ENCODE data around the gene AVEN.
"Not testable (repeated sequence)": the region's sequence is repeated elsewhere in the genome, so short reads cannot be mapped to it uniquely, and the experiment has no call there.

AVEN gene

DNA sequence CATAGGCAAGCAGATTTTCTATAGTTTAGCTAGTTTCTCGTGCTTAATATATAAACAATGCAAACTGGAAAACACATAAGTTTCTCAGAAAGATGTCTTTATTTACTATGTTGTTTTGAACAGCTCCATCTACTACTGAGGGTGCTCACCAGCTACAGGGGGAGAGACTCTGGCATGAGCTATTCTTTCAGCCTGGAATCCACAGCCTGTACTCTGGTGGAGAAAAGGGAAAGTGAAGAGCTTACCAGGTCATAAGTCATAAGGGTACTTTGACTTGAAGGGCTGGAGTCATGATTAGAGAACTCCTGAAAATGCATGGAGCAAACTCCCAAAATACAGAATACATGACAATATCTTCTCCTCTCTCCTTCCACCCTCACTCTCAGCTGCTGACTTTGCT is 4.4 kb upstream of the AVEN start:
- DNase-seq (ENCODE audit: low read depth in 2 of 2), result no peak

DNA sequence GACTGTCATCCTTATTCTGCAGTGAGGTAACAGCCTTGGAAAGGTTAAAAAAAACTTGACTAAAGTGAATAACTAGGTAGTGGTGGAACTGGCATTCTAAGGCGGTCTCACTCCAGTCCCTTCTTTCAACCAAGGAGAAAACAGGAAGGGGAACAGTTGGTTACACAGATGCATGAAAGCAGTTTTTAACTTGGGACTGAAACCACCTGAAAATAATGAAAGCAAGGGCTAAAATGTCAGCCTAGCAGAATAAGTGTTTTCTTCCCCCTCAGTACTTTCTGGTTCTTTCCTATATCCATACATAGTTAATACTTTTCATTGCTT is 748 bp upstream of the AVEN start:
- DNase-seq (ENCODE audit: low read depth in 2 of 2), result no peak

DNA sequence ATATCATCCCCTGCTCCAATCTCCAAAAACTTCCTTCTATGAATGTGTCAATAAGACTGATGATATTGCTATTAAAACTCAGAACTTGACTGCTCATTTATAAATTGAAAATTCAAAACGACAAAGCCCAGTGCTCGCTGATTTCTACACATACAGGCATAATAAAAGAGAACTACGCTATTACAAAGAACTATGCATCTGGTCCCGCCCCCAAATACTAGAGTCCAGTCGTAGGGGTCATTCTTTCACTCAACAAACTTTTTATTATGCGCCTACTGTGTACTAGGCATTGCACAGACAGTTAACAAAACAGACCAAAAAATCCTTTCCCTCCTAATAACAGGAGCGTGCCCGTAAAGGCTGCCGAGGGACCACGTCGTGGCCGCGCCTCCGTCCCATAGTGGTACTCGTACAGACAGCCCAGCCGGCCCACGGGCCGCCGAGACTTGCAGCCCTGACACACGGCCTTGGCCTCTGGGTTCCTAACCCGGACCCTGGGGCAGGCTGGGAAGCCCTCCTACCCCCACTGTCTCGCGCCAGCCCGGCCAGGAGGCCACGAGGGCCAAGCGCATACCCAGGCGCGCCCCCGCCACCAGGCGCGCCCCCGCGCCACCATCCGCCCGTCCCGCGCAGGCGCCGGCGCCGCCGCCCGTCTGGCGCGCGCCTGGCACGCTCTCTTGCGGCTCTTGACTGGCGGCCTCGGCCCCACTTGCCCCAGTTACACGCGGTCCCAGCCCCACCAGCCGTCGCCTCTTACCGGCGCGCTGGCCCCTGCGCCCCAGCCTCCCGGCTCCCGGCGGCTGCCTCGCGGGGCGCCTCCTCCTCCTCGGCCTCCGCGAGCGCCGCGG is 757 bp downstream of the AVEN start:
- DNase-seq (ENCODE audit: low read depth in 2 of 2), result peak; percentile 26 to 50

DNA sequence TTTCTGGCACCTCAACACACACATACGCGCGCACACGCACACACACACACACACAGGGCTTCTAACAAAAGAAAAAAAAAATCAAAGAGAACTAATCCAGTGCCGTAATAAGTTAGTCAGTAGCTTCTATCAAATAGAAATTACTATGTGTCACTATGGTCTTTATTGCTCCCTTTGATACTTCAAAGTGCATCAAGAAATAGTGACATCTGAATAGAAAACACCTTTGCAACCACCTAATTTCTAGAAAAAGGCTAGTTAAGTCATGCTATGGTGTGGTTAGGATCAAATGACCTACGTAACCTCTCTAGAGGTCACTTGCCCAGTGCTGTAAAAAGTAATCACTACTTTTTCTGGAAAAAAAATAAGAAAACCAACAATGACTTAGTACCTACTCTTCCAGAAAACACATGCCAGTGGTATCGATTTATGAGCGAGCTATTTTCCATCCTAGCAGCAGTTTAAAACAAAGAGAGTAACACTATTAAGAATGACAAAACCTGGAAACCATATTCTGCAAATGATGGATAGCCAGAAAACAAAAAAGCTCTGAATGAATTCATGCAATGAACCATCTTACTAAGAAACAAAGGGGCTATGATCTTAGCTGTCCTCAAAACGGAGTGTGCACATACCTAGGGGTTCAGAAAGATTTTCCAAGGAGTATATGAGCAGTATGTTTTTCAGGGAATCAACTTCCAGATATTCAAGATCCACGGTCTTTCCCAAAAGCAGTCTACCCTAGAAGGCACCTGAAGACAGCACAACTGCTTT is 6.8 kb downstream of the AVEN start:
- no peak for DNase-seq (ENCODE audit: low read depth in 2 of 2)

DNA sequence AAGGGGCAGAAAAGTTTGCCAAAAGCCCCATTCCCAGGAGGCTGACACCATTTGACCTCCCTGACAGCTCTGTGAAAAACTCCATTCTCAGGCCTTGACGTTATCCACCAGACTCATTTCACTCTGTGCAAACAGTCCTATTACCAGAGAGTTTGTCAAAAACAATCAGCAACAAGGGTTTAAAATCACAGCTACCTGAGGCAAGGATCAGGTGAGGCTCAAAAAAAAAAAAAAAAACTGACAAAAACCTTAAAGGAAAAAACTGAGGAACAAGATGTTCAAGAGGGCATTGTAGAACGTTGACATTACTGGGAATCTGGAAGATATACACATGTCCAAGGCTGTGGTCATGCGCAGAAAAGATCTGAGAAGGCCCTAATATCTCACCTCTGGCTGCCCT is 11.4 kb downstream of the AVEN start:
- DNase-seq (ENCODE audit: low read depth in 2 of 2), result no peak

DNA sequence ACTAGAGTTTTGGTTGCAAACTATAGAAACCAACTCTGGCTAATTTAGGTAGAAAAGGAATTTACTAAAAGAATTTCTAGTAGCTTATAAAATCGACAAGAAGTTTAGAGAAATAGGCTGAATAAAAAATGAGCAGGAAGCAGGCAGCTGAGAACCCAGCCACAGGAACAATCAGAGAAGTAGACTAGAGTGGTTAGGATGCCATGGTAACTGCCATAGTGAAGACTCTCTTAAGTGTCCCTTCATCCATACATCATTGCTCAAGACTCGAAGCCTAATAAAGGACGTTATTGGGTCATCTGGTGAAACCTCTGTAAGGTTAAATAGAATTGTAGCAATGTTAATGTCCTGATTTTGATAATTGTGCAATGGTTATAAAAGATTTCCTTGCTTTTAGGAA is 13.8 kb downstream of the AVEN start:
- DNase-seq (ENCODE audit: low read depth in 2 of 2), result no peak

DNA sequence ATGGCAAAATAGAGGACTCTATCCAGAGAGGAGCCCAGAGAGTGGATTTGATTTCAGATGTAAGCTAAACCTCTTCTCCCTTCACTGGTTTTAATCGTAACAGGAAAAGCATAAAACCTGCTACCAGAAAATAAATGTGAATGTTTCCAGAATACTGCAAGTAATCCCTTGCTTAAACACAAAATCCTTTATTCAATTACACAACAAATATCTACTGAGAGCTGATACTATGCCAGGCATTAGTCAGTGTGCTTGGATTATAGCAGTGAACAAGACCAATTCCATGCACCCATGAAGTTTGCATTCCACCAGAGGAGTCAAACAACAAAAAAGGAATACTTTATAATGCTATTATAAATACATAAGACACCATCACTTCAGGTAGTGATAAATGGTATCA is 15.1 kb downstream of the AVEN start:
- no peak for DNase-seq (ENCODE audit: low read depth in 2 of 2)

DNA sequence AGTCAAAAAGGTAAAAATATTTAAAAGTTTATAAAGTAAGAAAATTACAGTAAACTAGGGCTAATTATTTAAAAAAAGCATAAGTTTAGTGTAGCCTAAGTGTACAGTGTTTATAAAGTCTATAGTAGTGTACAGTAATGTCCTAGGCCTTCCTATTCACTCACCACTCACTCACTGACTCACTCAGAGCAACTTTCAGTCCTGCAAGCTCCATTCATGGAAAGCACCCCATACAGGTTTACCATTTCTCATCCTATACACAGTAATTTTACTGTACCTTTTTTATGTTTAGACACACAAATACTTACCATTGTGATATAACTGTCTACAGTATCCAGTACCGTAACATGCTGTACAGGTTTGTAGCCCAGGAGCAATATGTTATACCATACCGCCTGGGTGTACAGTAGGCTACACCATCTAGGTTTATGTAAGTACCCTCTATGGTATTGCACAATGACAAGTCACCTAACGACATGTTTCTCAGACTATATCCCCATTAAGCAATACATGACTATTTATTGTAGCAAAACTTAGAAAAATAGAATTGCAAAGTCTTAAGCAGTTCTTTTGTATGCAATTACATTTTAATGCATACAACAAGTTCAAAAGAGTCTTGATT is 19.5 kb downstream of the AVEN start:
- DNase-seq (ENCODE audit: low read depth in 2 of 2), result no peak

DNA sequence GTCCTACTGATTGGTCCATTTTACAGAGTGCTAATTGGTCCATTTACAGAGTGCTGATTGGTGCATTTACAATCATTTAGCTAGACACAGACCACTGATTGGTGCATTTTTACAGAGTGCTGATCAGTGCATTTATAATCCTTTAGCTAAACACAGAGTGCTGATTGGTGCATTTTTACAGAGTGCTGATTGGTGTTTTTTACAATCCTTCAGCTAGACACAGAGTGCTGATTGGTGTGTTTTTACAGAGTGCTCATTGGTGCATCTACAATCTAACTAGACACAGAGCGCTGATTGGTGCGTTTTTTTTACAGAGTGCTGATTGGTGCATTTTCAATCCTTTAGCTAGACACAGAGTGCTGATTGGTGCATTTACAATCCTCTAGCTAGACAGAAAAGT is 20.3 kb downstream of the AVEN start:
- DNase-seq (ENCODE audit: low read depth in 2 of 2), result not testable (repeated sequence)

DNA sequence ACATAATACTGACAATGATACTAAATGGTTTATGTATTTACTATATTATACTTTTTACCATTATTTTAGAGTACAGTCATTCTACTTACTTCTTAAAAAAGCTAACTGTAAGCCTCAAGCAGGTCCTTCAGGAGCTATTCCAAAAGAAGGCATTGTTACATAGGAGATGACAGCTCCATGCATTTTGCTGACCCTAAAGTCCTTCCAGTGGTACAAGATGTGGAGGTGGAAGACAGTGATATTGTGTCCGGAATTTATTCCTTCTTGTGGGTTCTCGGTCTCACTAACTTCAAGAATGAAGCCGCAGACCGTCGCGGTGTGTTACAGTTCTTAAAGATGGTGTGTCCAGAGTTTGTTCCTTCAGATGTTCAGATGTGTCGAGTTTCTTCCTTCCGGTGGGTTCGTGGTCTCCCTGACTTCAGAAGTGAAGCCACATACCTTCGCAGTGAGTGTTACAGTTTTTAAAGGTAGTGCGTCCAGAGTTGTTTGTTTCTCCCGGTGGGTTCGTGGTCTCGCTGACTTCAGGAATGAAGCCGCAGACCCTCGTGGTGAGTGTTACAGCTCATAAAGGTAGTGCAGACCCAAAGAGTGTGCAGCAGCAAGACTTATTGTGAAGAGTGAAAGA is 20.9 kb downstream of the AVEN start:
- no peak for DNase-seq (ENCODE audit: low read depth in 2 of 2)

DNA sequence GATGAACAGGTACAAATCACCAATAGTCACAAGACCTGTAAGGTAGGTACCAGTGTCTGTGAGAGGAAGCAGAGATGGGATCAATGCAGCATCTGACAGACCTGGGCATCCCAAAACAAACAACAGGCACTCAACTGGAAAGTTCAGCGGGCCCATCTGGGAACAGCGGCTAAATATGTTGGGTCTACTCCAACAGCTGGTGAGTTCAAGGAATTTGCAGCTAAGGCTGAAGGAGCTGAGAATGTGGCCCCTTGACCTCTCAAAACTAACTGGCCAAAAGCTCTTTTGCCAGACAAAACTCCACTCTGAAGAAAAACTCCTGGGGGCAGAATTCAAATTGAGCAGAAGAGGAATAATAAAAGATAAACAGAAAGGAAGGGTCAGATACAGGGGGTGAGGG is 24.4 kb downstream of the AVEN start:
- no peak for DNase-seq (ENCODE audit: low read depth in 2 of 2)

DNA sequence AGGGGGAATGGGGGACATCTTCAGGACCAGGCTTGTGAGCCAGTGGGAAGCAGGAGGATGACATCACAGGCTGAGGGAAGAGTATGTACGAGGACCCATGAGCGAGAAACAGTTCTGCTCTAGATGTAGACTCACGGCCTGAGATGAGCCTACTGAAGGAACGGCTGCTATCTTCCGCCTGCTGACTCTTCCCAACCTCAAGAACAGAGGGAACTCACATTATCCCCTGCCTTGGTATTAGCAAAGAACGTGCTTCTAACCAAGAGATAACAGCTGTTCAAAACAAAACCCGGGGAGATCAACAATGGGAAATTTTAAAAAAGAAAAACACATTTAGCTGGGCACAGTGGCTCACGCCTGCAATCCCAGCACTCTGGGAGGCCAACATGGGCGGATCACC is 25.3 kb downstream of the AVEN start:
- no peak for DNase-seq (ENCODE audit: low read depth in 2 of 2)

DNA sequence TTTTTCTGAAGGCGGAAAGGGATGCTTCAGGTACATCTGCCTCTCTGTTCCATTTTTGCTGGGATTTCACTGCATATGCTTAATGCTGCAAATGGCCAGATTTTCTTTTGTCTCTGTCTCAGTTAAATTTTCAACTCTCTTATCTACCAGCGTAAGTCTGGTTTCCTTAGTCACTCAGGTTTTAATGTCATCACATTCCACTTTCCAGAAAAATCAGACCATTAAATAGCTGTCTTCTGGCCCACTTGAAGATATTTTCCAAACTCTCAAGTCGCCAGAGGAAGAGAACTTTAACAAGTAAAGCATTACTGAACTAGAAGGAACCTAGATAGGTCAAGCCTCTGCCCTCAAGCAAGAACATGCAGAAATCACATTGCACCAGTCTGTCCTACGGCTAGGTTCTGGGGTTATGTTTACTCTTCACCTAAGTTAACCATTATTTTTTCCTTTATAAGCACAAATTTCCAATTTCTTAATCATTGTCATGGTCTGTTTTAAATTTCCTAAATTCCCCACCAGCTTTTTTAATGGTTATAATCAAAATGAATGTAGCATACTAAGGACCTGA is 26.5 kb downstream of the AVEN start:
- no peak for DNase-seq (ENCODE audit: low read depth in 2 of 2)

DNA sequence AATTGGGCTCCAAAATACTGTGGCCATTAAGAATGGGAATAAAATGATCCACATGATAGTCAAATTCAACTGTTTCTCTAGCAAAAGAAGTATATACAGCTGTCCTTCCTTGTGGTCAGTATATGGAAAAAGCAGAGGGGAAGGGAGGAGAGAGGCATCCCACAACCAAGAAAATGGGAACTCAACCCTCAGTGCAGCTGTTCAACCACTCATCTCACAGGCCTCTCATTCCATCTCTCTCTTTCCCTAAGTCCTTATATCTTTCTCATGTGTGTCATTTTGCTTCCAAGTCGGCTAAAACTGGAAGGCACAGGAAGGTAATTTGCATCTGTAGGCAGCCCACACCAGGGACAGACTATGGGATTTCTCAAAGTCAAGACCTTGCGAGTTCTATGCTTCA is 27.5 kb downstream of the AVEN start:
- DNase-seq (ENCODE audit: low read depth in 2 of 2), result no peak

DNA sequence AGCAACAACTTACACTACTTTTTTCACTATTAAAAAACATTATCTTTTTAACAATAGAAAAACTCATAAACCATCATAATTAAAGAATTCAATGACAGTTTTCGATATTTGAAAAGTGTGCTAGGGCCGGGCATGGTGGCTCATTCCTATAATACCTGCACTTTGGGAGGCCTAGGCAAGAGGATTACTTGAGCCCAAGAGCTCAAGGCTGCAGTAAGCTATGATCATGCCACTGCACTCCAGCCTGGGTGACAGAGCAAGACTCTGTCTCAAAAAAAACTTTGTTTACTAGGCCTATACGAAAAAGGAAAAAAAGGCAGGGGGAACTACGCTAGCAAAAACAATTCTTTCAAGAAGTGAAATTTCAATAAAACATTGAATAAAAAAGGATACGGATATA is 28.1 kb downstream of the AVEN start:
- no peak for DNase-seq (ENCODE audit: low read depth in 2 of 2)

DNA sequence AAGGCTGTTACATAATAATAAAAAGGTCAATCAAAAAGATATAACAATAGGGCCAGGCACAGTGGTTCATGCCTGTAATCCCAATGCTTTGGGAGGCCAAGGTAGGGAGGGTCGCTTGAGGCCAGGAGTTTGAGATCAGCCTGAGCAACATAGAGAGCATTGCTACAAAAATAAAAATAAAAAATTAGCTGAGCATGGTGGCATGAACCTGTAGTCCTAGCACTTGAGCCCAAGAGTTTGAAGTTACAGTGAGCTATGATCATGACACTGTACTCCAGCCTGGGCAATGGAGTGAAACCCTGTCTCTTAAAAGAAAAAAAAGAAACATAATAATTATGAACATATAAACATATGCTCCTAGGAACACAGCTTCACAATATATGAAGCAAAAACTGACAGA is 29.3 kb downstream of the AVEN start:
- no peak for DNase-seq (ENCODE audit: low read depth in 2 of 2)

DNA sequence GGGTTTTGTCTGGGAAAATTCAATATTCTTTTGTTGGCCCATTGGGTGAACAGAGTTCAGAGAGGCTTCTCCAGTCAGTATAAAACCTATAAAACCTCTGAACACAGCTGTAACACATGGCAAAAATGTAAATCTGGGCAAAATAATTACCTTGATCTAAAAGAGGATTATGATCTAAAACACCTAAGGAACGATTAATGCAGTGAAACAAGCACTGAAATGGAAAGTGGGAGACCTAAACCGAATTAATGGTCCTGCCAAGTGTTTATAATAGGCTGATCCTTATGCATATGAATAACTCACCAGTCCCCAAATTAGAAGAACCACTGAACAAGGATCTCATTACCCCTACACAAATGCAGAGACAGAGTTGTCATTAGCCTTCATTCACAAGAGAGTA is 32.6 kb downstream of the AVEN start:
- no peak for DNase-seq (ENCODE audit: low read depth in 2 of 2)

DNA sequence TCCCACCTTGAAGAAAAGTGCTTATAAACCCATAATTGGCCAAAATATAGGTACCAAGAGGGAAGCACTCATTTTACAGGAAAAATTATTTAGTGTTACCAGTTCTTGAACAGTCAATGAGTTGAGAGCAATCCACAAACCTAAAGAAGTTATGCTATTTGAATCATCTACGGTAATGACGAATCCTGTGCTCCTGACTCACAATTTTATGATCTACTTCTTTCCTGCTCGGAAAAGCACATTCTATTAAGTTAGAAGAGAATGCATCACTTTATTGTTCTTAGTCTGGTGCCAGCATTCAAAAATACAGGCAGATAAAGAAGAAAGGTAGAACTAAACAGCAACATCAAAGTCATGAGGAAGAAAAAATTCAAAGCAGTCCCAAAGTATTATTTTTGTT is 37.5 kb downstream of the AVEN start:
- DNase-seq (ENCODE audit: low read depth in 2 of 2), result no peak

DNA sequence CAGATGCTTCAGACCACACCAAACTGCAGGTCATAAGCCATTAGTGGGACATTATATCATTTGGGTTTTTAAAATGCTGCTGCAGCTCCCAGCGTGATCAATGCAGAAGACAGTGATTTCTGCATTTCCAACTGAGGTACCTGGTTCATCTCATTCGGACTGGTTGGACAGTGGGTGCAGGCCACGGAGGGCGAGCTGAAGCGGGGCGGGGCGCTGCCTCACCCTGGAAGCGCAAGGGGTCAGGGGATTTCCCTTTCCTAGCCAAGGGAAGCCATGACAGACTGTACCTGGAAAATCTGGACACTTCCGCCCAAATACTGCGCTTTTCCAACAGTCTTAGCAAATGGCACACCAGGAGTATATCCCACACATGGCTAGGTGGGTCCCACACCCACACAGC is 43.3 kb downstream of the AVEN start:
- not testable (repeated sequence) for DNase-seq (ENCODE audit: low read depth in 2 of 2)

DNA sequence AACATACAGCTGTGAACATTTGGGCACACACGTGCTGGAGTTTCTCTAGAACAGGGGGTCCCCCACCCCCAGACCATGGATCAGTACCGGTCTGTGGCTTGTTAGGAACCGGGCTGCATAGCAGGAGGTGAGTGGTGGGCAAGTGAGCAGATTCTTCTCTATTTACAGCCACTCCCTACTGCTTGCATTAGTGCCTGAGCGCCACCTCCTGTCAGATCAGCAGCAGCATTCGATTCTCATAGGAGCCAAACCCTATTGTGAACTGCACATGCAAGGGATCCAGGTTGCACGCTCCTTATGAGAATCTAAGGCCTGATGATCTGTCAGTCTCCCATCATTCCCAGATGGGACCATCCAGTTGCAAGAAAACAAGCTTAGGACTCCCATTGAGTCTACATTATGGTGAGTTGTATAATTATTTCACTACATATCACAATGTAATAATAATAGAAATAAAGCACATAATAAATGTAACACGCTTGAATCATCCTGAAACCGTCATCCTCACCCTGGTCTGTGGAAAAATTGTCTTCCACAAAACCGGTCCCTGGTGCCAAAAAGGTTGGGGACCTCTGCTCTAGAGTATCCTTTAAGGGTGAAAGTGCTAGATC is 44.9 kb downstream of the AVEN start:
- DNase-seq (ENCODE audit: low read depth in 2 of 2), result no peak

DNA sequence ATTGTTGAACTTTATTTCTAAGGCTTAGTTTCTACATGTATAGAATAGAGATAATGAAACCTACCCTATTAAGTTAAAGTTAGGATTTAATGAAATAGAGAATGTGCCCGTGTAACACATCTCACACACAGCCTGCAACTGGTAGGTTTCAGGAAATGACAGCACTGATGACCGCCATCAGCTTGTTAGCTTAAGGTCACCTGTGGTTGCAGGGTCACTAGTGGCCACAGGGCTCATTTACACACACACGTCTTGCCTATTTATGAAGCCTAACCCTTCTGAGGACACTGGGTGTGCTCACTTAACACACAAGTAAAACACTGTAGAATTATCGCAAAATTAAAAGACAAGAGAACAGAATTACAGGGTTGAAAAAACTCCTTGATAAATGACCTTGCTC is 50.6 kb downstream of the AVEN start:
- no peak for DNase-seq (ENCODE audit: low read depth in 2 of 2)

DNA sequence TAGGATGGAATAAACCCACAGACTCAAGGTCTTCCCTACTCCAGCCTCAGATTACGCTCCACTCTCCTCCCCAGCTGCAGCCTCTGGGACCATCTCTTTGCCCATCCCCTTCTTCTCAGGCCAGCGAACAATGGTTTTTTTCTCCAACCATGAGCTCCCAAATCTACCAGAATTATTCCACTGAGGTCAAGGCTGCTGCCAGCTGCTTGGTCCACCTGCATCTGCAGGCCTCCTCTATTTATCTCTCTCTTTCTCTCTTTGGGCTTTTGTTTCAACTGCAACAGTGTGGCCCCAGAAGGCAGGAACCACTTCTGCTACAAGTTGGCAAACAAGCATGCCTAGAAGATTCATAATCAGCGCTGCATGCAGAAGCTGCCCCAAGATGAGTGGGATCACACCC is 51.6 kb downstream of the AVEN start:
- DNase-seq (ENCODE audit: low read depth in 2 of 2), result no peak
